OCI-LY3 (cell line): Measurements from ENCODE around the gene DDIAS.

ENCODE experiments used
- EZH2phosphoT487 ChIP-seq: fragments of 200-600 bp; shearing (Covaris generic); IDR thresholded peaks from 2 replicates; pipeline ENCODE4 v1.6.1; 2018; ENCODE audit warnings: antibody characterized with exemption, mixed run types, low read depth
- TF ChIP-seq, protein P1 (sequence below): fragments of 200-600, 300-600 bp; sonication (generic); IDR thresholded peaks from 2 replicates; pipeline ENCODE4 v1.5.1; 2014; ENCODE audit warnings: antibody characterized with exemption, low read length, low read depth

DNA sequence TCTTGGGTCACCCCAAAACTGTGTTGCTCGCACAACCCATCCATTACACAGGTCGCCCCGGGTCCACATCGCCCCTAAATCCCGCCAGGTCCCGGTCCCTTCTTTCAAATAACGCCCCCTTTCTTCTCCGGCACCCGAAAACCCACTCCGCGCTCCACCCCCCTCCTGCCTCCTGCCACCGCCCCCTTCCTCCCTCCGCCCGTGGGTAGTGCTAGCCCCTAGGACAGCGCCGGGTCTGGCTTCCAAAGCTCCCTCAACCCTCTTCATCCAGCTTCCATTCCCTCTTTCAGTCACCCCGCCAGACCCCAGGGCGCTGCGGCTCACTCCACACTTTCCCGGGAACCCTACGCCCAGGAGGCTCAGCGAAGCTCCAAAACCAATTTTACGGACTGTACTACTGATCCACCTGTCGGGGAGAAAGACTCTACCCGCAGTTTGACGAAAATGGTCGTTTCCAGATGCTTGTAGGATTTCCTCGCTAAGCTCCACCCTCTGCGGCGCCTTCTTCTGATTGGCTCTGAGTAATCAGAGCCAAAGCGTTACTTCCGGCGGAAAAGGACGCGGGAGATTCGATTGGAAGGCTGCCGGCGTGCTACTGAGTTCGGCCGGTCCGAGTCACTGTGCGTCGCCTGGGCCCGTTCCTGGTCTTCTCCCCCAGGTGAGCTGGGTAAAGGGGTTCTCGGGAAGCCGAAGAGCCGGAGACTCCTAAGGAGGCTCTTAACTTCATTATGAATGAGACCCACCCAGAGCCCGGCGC is at the start of gene DDIAS:
- TF ChIP-seq EZH2phosphoT487: no peak
- TF ChIP-seq, protein P1, sequence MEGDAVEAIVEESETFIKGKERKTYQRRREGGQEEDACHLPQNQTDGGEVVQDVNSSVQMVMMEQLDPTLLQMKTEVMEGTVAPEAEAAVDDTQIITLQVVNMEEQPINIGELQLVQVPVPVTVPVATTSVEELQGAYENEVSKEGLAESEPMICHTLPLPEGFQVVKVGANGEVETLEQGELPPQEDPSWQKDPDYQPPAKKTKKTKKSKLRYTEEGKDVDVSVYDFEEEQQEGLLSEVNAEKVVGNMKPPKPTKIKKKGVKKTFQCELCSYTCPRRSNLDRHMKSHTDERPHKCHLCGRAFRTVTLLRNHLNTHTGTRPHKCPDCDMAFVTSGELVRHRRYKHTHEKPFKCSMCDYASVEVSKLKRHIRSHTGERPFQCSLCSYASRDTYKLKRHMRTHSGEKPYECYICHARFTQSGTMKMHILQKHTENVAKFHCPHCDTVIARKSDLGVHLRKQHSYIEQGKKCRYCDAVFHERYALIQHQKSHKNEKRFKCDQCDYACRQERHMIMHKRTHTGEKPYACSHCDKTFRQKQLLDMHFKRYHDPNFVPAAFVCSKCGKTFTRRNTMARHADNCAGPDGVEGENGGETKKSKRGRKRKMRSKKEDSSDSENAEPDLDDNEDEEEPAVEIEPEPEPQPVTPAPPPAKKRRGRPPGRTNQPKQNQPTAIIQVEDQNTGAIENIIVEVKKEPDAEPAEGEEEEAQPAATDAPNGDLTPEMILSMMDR: no peak
